COLO829 (cell line): ENCODE data around the gene TIGD4.

ENCODE experiments used
- DNase-seq: peaks from one replicate; pipeline ENCODE4 v3.0.0; 2012; ENCODE audit warnings: low spot score

The TIGD4 gene

DNA sequence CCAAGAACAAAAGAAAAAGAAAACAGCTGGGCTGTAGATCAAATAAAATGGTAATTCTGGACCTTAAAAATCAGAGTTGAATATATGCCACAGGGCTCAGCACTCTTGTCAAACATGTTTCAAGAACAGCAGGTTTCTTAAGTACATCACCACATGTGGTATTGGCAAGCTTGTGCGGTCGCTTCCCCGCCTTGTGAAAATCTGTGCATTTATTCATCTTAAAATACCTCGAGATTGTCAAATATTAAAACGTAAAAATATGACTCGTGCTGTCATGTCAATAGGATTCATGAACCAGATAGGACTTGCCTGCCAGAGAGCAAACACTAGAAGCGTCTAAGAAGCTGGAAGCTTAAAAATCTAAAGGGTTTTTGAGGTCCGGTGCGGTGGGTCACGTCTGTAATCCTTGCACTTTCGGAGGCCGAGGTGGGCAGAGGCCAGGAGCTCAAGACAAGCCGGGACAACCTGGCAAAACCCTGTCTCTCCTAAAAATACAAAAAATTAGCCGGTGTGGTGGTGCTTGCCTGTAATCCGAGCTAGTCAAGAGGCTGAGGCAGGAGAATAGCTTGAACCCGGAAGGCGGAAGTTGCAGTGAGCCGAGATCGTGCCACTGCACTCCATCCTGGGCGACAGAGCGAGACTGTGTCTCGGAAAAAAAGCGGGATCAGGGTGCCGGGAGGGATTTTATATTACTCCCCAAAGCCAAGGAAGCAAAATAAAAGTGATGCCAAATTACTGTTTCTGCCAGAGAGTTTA is 59.6 kb downstream of the TIGD4 start:
- no peak for DNase-seq
